ENCODE measurements around the gene CLIC1.

DNA sequence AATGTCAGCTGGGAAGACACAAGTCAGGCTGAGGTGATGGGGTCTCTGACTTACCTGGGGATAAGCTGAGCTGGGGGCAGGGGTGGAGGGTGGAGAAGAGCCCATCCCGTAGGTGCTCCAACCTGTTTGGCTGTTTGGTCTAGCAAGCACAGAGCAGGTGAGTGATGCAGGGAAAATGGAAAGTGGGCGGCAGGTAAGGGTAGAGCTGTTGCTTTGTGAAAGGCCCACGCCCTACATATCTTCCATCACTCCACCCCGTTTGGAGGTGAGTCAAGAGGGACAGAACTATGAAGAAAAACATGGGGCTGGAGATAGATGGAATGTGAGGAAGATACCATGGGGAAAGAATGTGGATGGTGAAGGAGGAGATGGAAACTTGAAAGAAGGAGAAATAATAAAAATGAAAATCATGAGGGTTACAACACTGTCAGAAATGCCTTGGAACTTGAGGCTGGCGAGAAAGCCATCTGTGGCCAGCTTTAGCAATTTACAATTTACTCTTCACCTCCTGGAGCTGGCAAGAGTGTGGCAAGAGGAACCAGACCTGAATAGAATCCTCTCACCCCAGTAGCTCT lies 16.0 kb downstream of the CLIC1 start:
- TF ChIP-seq POLR2AphosphoS5 (IDR thresholded peaks at IDR 0.05; ENCODE audit: low read depth, low read length): no peak
- TF ChIP-seq POLR2A (IDR thresholded peaks at IDR 0.05; ENCODE audit: low read depth, low read length): no peak
- TF ChIP-seq TAF1 (IDR thresholded peaks at IDR 0.05; ENCODE audit: borderline replicate concordance, low read depth, low read length): no peak
